ENCODE results near the gene PIBF1.
"Not testable (repeated sequence)": the region's sequence is repeated elsewhere in the genome, so short reads cannot be mapped to it uniquely, and the experiment has no call there.

GRCh38 chr13:72806514-72806913, 24.6 kb downstream of the PIBF1 start:
- TF ChIP-seq POLR2A, POLR2AphosphoS5 (IDR thresholded peaks at IDR 0.05): not testable (repeated sequence)

Data from suprapubic skin (tissue), 4 donors.